K562 (cell line): ENCODE measurements around the gene PYM1. TPM values are rescaled to one million over a fixed set of nuclear protein-coding genes. Genes with fewer than 3 reads are reported as not detected.

Experiments used
- ATAC-seq: fragments of 200-7000 bp; cut with Tn5 transposase; 3 replicates; pipeline ENCODE4 v1.9.1; 2020; ENCODE audit warnings: moderate library complexity
- BruUV-seq: library from RNA; stranded (reverse); fragments of 400-500 nt; replicated peaks from 2 replicates; lab custom pipeline; 2021; lab: Mats Ljungman, UMichigan
- CTCF ChIA-PET: fragments of 300-600 bp; formaldehyde crosslinking; extraction: SDS; loops from one replicate; lab custom pipeline; 2021; ENCODE audit warnings: low intra/inter-chr PET ratio; lab: Yijun Ruan, JAX
- POLR2A ChIA-PET: fragments of 300-600, 350-650 bp; sonication (Branson Sonifier 250); formaldehyde crosslinking; extraction: SDS; loops from one replicate; lab custom pipeline; 2021; ENCODE audit warnings: antibody characterized with exemption, inconsistent platforms; lab: Yijun Ruan, JAX
- DNase-seq, 4 experiments: peaks; one replicate each; pipeline versions ENCODE4 v3.0.0 to v3.0.0-alpha.2; 2011 to 2018; ENCODE audit warnings: low spot score in 3 of 4, mixed read lengths in 3 of 4; ENCODE audit errors: extremely low read depth in 1 of 4
- FAIRE-seq: peaks from 2 replicates; lab custom pipeline; 2011; peaks lifted over from hg19 to GRCh38; lab: Jason Lieb, UNC
- H2AFZ ChIP-seq: 2 replicates; pipeline ENCODE4 v1.6.0; 2011; ENCODE audit warnings: low read depth, low read length, control low read depth, inconsistent platforms
- H3K27ac ChIP-seq: fragments of 200-600 bp; 3 replicates; pipeline ENCODE4 v1.8.0; 2011; ENCODE audit warnings: low read depth, mild to moderate bottlenecking, control low read depth, inconsistent platforms, low read length, moderate library complexity, mixed read lengths; ENCODE audit errors: extremely low read depth
- H3K27me3 ChIP-seq, 2 experiments: fragments of 300-600 bp in 1 of 2; 2 replicates in 1 of 2; 3 replicates in 1 of 2; pipeline versions ENCODE4 v1.6.0 to v1.8.0; 2011; ENCODE audit warnings: inconsistent platforms in 2 of 2, low read length in 2 of 2, mild to moderate bottlenecking in 1 of 2, mixed read lengths in 1 of 2, moderate library complexity in 1 of 2; ENCODE audit not compliant: control insufficient read depth in 2 of 2, insufficient read depth in 2 of 2
- H3K36me3 ChIP-seq: fragments of 300-600 bp; 3 replicates; pipeline ENCODE4 v1.8.0; 2011; ENCODE audit warnings: mild to moderate bottlenecking, low read length, inconsistent platforms; ENCODE audit not compliant: control insufficient read depth, insufficient read depth
- H3K4me1 ChIP-seq, 2 experiments: fragments of 200-600 bp in 1 of 2; replicated peaks in 1 of 2; 2 replicates in 1 of 2; 3 replicates in 1 of 2; pipeline versions ENCODE4 v1.5.1 to v1.8.0; 2011; ENCODE audit warnings: inconsistent platforms in 2 of 2, low read length in 2 of 2, mild to moderate bottlenecking in 1 of 2, mixed read lengths in 1 of 2, moderate library complexity in 1 of 2; ENCODE audit not compliant: control insufficient read depth in 2 of 2, insufficient read depth in 2 of 2
- H3K4me2 ChIP-seq: 2 replicates; pipeline ENCODE4 v1.6.1; 2011; ENCODE audit warnings: low read length, control low read depth, inconsistent platforms, mixed read lengths; ENCODE audit not compliant: insufficient read depth
- H3K4me3 ChIP-seq: fragments of 200-600 bp; sonication (generic), shearing (Covaris generic); 2 replicates; pipeline ENCODE4 v1.5.1; 2016; ENCODE audit warnings: control low read depth, inconsistent platforms
- H3K79me2 ChIP-seq: fragments of 200-600 bp; 3 replicates; pipeline ENCODE4 v1.8.0; 2011; ENCODE audit warnings: low read length, inconsistent platforms; ENCODE audit not compliant: control insufficient read depth, insufficient read depth
- H3K9ac ChIP-seq, 2 experiments: 2 replicates each; pipeline versions ENCODE4 v1.6.0 to v1.6.1; 2011; ENCODE audit warnings: low read depth in 2 of 2, low read length in 2 of 2, control low read depth in 1 of 2, inconsistent platforms in 1 of 2, mild to moderate bottlenecking in 1 of 2, mixed read lengths in 1 of 2; ENCODE audit not compliant: insufficient read depth in 1 of 2
- H3K9me1 ChIP-seq: one replicate; pipeline ENCODE4 v1.6.0; 2011; ENCODE audit warnings: inconsistent platforms, mild to moderate bottlenecking, low read length, moderate library complexity; ENCODE audit not compliant: control insufficient read depth, insufficient read depth
- H3K9me3 ChIP-seq: replicated peaks from 2 replicates; pipeline ENCODE4 v1.5.1; 2011; ENCODE audit warnings: low read depth, low read length, inconsistent platforms; ENCODE audit not compliant: control insufficient read depth, insufficient read depth
- H4K20me1 ChIP-seq: replicated peaks from 2 replicates; pipeline ENCODE4 v1.6.1; 2011; ENCODE audit warnings: low read length, inconsistent platforms, mixed read lengths; ENCODE audit not compliant: control insufficient read depth, insufficient read depth
- KAT8 ChIP-seq: fragments of 450-650 bp; IDR thresholded peaks from 2 replicates; pipeline ENCODE4 v1.6.1; 2016; ENCODE audit warnings: low read depth, mild to moderate bottlenecking
- POLR2A ChIP-seq: fragments of 450-650 bp; conservative IDR thresholded peaks from 2 replicates; pipeline ENCODE4 v1.6.1; 2016
- PPARD ChIP-seq: fragments of 250-450 bp; sonication (Bioruptor Pico); IDR thresholded peaks from 2 replicates; pipeline ENCODE4 v1.8.0; 2022; ENCODE audit warnings: inconsistent platforms, mild to moderate bottlenecking, moderate library complexity
- ZNF165 ChIP-seq: fragments of 250-450 bp; sonication (Bioruptor Pico); IDR thresholded peaks from 2 replicates; pipeline ENCODE4 v1.4.0; 2020; ENCODE audit warnings: borderline replicate concordance
- ZNF584 ChIP-seq: fragments of 200-800 bp; sonication (Bioruptor generic); IDR thresholded peaks from 2 replicates; pipeline ENCODE4 v1.6.1; 2016; ENCODE audit warnings: low read depth, mild to moderate bottlenecking, missing genetic modification characterization, missing compliant biosample characterization
- ZNF717 ChIP-seq: fragments of 250-450 bp; sonication (Bioruptor Pico); IDR thresholded peaks from 2 replicates; pipeline ENCODE4 v1.5.0; 2021
- WGBS: fragments of 100-300 bp; shearing (Covaris generic); methylation state at CpG from one replicate; pipeline ENCODE4 v1.1.6; 2016; ENCODE audit warnings: low coverage, mixed read lengths; ENCODE audit not compliant: insufficient coverage; ENCODE audit errors: missing lambda C conversion rate; 5-methylcytosine and 5-hydroxymethylcytosine counted together
- in situ Hi-C: fragments of 300-500 bp; cut with MboI; formaldehyde crosslinking; loops from 4 replicates; pipeline ENCODE4 v1.15.0; 2018; ENCODE audit warnings: inconsistent platforms, mixed read lengths
- intact Hi-C: fragments of 100-400 bp; cut with micrococcal nuclease; formaldehyde crosslinking; loops from 2 replicates; pipeline ENCODE4 v1.14.2; 2022
- polyA plus RNA-seq, 8 experiments: library from polyadenylated mRNA; depleted of rRNA in 4 of 8; stranded (reverse) in 5 of 8; unstranded in 3 of 8; fragments of >200 nt; fragmentation: Nextera tagmentation in 2 of 8; fragmentation: Illumina TruSeq in 1 of 8; extraction: Ambion mirVana in 2 of 8; extraction: Trizol in 1 of 8; gene quantifications; 2 replicates each; pipeline versions ENCODE4 v1.2.1 to v1.2.3, GENCODE V29; 2011 to 2014; ENCODE audit warnings: inconsistent platforms in 1 of 8, missing spikeins in 1 of 8
- total RNA-seq, 7 experiments: library from RNA; depleted of rRNA in 6 of 7; stranded (reverse); fragments of >200 nt in 6 of 7; fragmentation: Illumina TruSeq in 2 of 7; extraction: Trizol in 2 of 7; gene quantifications; 2 replicates each; pipeline versions ENCODE4 v1.2.1 to v1.2.3, GENCODE V29; 2011 to 2021; ENCODE audit warnings: low replicate concordance in 1 of 7
- TF ChIP-seq, protein P1 (sequence below): IDR thresholded peaks from 2 replicates; pipeline ENCODE4 v1.6.1; 2011; ENCODE audit warnings: borderline replicate concordance, low read depth, mild to moderate bottlenecking, moderate library complexity, low read length; ENCODE audit not compliant: insufficient read depth, poor library complexity, severe bottlenecking
- TF ChIP-seq, protein P2 (sequence below): fragments of 450-650 bp; formaldehyde crosslinking; conservative IDR thresholded peaks from 2 replicates; pipeline ENCODE4 v1.4.0; 2022; ENCODE audit warnings: mild to moderate bottlenecking, missing genetic modification characterization
- TF ChIP-seq, protein P3 (sequence below): fragments of 250-450 bp; sonication (Bioruptor Pico); IDR thresholded peaks from 2 replicates; pipeline ENCODE4 v1.5.0; 2021; ENCODE audit warnings: mild to moderate bottlenecking, moderate library complexity
- TF ChIP-seq, protein P4 (sequence below), 2 experiments: fragments of 450-650 bp in 1 of 2; sonication (generic) in 1 of 2; formaldehyde crosslinking in 1 of 2; IDR thresholded peaks in 1 of 2; conservative IDR thresholded peaks in 1 of 2; 2 replicates each; pipeline versions ENCODE4 v1.6.1 to v1.8.1; 2016 to 2023; ENCODE audit warnings: mild to moderate bottlenecking in 2 of 2, moderate library complexity in 2 of 2, inconsistent platforms in 1 of 2, missing genetic modification reagents in 1 of 2
- TF ChIP-seq, protein P5 (sequence below): sonication (generic); formaldehyde crosslinking; IDR thresholded peaks from 2 replicates; pipeline ENCODE4 v1.4.0; 2020; ENCODE audit warnings: mild to moderate bottlenecking, missing genetic modification reagents

PYM1 gene
- total and polyA plus RNA-seq, 9 of the 15 experiments (the other 6 are each of a cell fraction or from before 2014, with no cell fraction given) = 29.0 to 51.3 (median 34.1) TPM

DNA sequence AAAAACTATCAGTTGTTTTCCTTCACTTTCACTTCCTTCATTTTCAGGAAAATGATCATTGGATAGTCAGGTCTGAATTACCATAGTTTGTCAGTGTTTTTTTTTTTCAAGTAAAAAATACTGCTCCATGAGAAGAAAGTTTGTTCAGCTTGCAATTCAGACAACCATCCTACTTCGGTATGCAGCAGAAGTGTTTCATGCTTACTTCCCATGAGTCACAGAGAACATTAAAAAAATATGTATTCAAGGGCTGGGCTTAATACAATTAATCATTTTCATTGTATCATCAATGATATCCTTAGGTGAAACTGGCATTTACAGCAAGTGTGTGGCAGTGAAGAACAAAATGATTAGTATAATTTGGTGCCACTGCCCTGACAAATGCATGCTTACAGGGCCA, 21.6 kb downstream of the PYM1 start:
- no peak overlapping the region for H2AFZ ChIP-seq
- H3K9ac ChIP-seq = no peak overlapping the region
- no peak overlapping the region for H3K27ac ChIP-seq
- no peaks in the 10 kb centered on the region for H3K27me3 ChIP-seq
- peaks cover 3 to 14% of the 10 kb centered on the region in 2 experiments; a peak in 3 of 5 replicates for H3K4me1 ChIP-seq
- POLR2A ChIA-PET = no interaction called here
- no peaks in the 10 kb centered on the region for H4K20me1 ChIP-seq
- no peak overlapping the region for H3K4me3 ChIP-seq
- in situ Hi-C loops = no loop called here
- H3K4me2 ChIP-seq = no peak overlapping the region
- ATAC-seq (no peak), FAIRE-seq (no peak), DNase-seq (no peak)
- H3K79me2 ChIP-seq = peaks cover 5% of the 10 kb centered on the region; the same call in 1 of the 3 replicates
- CTCF ChIA-PET = interaction anchor here (0.6 kb wide), 1 partner anchor 732 kb away, joined by 3 read pairs; no protein-coding TSS in a partner anchor
- BruUV-seq = no TSS peak
- intact Hi-C loops = no loop called here
- WGBS = 78% methylated on average over 1 of the region's 1 CpG
- no peaks in the 10 kb centered on the region for H3K9me3 ChIP-seq
- H3K9me1 ChIP-seq = no peaks in the 10 kb centered on the region
- H3K36me3 ChIP-seq = peaks cover 10% of the 10 kb centered on the region; the same call in 2 of the 3 replicates
- TF ChIP-seq, protein P1, sequence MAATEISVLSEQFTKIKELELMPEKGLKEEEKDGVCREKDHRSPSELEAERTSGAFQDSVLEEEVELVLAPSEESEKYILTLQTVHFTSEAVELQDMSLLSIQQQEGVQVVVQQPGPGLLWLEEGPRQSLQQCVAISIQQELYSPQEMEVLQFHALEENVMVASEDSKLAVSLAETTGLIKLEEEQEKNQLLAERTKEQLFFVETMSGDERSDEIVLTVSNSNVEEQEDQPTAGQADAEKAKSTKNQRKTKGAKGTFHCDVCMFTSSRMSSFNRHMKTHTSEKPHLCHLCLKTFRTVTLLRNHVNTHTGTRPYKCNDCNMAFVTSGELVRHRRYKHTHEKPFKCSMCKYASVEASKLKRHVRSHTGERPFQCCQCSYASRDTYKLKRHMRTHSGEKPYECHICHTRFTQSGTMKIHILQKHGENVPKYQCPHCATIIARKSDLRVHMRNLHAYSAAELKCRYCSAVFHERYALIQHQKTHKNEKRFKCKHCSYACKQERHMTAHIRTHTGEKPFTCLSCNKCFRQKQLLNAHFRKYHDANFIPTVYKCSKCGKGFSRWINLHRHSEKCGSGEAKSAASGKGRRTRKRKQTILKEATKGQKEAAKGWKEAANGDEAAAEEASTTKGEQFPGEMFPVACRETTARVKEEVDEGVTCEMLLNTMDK = no peak
- no peak for TF ChIP-seq ZNF165 (CRISPR knock-in tag)
- TF ChIP-seq, protein P2, sequence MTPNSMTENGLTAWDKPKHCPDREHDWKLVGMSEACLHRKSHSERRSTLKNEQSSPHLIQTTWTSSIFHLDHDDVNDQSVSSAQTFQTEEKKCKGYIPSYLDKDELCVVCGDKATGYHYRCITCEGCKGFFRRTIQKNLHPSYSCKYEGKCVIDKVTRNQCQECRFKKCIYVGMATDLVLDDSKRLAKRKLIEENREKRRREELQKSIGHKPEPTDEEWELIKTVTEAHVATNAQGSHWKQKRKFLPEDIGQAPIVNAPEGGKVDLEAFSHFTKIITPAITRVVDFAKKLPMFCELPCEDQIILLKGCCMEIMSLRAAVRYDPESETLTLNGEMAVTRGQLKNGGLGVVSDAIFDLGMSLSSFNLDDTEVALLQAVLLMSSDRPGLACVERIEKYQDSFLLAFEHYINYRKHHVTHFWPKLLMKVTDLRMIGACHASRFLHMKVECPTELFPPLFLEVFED (CRISPR knock-in tag) = no peak
- no peak for TF ChIP-seq KAT8
- TF ChIP-seq ZNF584 (CRISPR knock-in tag) = no peak
- no peak for TF ChIP-seq POLR2A
- TF ChIP-seq, protein P3, sequence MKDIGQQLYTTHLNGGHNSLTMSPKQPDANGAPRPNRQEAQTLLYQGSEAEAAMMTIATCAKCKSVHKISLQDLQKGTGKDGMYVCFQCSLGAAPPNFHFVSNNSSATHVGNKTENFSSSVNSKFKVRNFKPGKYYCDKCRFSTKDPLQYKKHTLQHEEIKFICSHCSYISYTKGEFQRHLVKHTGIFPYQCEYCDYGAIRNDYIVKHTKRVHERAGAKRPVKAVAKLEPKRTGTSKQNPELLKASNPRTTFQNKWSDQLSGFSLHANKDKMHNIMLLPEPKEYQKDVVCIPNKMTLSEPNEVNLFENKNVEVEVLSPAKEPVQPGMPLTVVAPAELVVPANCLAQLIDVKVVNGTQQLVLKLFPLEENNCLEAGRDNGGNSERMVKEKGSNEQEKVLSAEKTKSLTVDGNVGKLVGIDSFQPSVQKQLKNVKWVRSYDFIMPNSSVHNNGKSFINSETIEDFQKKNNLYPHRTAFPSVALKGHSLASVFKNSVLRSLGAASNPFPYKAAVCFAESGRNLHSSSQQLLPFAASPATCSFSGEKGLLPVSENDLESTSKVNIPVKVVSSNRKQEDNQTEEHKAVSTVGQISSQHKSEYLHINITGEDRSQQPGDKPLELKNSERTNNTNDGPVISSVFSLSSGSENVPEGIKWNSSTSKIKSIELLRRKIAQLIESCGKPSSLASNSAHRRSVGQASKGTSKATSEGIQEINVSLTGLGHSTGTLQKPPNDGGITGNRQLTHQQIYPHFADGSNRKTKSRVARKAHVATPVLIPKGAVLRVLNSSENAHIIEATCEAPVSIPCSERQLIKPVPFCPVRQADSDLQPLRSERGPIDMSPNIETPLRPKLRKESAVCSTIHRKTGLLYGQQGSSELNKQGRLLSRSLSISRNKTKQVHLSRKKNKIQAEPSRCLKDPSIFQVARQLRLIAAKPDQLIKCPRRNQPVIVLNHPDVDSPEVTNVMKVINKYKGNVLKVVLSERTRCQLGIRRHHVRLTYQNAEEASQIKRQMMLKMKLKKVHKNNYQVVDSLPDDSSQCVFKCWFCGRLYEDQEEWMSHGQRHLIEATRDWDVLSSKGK (CRISPR knock-in tag) = no peak
- no peak for TF ChIP-seq ZNF717 (CRISPR knock-in tag)
- TF ChIP-seq, protein P4, sequence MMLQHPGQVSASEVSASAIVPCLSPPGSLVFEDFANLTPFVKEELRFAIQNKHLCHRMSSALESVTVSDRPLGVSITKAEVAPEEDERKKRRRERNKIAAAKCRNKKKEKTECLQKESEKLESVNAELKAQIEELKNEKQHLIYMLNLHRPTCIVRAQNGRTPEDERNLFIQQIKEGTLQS (IDR thresholded peaks at IDR 0.05) = no peak
- TF ChIP-seq, protein P4 (CRISPR knock-in tag; conservative IDR thresholded peaks at IDR 0.05) = no peak
- TF ChIP-seq, protein P5, sequence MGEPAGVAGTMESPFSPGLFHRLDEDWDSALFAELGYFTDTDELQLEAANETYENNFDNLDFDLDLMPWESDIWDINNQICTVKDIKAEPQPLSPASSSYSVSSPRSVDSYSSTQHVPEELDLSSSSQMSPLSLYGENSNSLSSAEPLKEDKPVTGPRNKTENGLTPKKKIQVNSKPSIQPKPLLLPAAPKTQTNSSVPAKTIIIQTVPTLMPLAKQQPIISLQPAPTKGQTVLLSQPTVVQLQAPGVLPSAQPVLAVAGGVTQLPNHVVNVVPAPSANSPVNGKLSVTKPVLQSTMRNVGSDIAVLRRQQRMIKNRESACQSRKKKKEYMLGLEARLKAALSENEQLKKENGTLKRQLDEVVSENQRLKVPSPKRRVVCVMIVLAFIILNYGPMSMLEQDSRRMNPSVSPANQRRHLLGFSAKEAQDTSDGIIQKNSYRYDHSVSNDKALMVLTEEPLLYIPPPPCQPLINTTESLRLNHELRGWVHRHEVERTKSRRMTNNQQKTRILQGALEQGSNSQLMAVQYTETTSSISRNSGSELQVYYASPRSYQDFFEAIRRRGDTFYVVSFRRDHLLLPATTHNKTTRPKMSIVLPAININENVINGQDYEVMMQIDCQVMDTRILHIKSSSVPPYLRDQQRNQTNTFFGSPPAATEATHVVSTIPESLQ (CRISPR knock-in tag) = no peak
- TF ChIP-seq PPARD (CRISPR knock-in tag) = no peak
